ENCODE data around the gene ATAD3A.
A peak's percentile ranks its signal among the peaks of the same experiment; 100 is the strongest.

ATAD3A gene

GRCh38 chr1:1569341-1569740 is 57.4 kb downstream of the ATAD3A start:
- no peak overlapping the region for H3K27ac ChIP-seq (ENCODE audit: low read depth, low read length)
- no peaks in the 10 kb centered on the region for H3K27me3 ChIP-seq (ENCODE audit: control insufficient read depth, low read length)
- no peak overlapping the region for H3K4me3 ChIP-seq (ENCODE audit: low read length)
- no peaks in the 10 kb centered on the region for H3K9me2 ChIP-seq (replicated peaks; ENCODE audit: control insufficient read depth, low read length)
- no peaks in the 10 kb centered on the region for H3K9me3 ChIP-seq (ENCODE audit: control insufficient read depth, insufficient read depth, low read length)
- H3F3A ChIP-seq (ENCODE audit: control insufficient read depth, insufficient read depth): 0 out of 2 replicates have a peak, but pooled peaks cover 3% of the 10 kb centered on the region
- H3K79me2 ChIP-seq (ENCODE audit: control insufficient read depth, low read length): peaks cover 100% of the 10 kb centered on the region
- TF ChIP-seq CTCF (IDR thresholded peaks at IDR 0.05; ENCODE audit: low read depth, low read length, poor library complexity, severe bottlenecking): no peak
- no peak for TF ChIP-seq EZH2phosphoT487 (IDR thresholded peaks at IDR 0.05; ENCODE audit: borderline replicate concordance, low read length)
- H3K4me1 ChIP-seq (ENCODE audit: control insufficient read depth, low read length): peaks cover 12% of the 10 kb centered on the region
- H4K20me1 ChIP-seq (ENCODE audit: control insufficient read depth, insufficient read depth, low read depth, low read length): peaks cover 33% of the 10 kb centered on the region; the same call in 1 of the 2 replicates
- no peak overlapping the region for H3K4me2 ChIP-seq (ENCODE audit: low read length)
- H3K36me3 ChIP-seq (ENCODE audit: control insufficient read depth, low read length): peaks cover 73% of the 10 kb centered on the region

GRCh38 chr1:1573843-1574720 is 62.1 kb downstream of the ATAD3A start:
- Histone ChIP-seq H3K27ac (ENCODE audit: low read depth, low read length) (peak overlapping the region; percentile 46), H3K4me1 (ENCODE audit: control insufficient read depth, low read length) (peaks cover 21% of the 10 kb centered on the region), H3K27me3 (ENCODE audit: control insufficient read depth, low read length) (no peaks in the 10 kb centered on the region), H3K9me3 (ENCODE audit: control insufficient read depth, insufficient read depth, low read length) (no peaks in the 10 kb centered on the region), H3K79me2 (ENCODE audit: control insufficient read depth, low read length) (peaks cover 70% of the 10 kb centered on the region), H3K9me2 (replicated peaks; ENCODE audit: control insufficient read depth, low read length) (no peaks in the 10 kb centered on the region), H4K20me1 (ENCODE audit: control insufficient read depth, insufficient read depth, low read depth, low read length) (peaks cover 18% of the 10 kb centered on the region; the same call in 1 of the 2 replicates), H3K4me3 (ENCODE audit: low read length) (peak overlapping the region; percentile 82), H3K36me3 (ENCODE audit: control insufficient read depth, low read length) (peaks cover 39% of the 10 kb centered on the region), H3F3A (ENCODE audit: control insufficient read depth, insufficient read depth) (0 out of 2 replicates have a peak, but pooled peaks cover 3% of the 10 kb centered on the region), H3K4me2 (ENCODE audit: low read length) (peak overlapping the region; percentile 90)
- TF ChIP-seq EZH2phosphoT487 (IDR thresholded peaks at IDR 0.05; ENCODE audit: borderline replicate concordance, low read length): no peak
- TF ChIP-seq CTCF (IDR thresholded peaks at IDR 0.05; ENCODE audit: low read depth, low read length, poor library complexity, severe bottlenecking): peak; percentile 25

- no peaks in the 10 kb centered on the region for H3K9me2 ChIP-seq (replicated peaks; ENCODE audit: control insufficient read depth, low read length)
- H3K4me1 ChIP-seq (ENCODE audit: control insufficient read depth, low read length): peaks cover 21% of the 10 kb centered on the region
- H3K9me3 ChIP-seq (ENCODE audit: control insufficient read depth, insufficient read depth, low read length): no peaks in the 10 kb centered on the region
Observed at GRCh38 chr1:1574721-1575537, 63.0 kb downstream of the ATAD3A start, which contains the start of gene SSU72. Gene SSU72, minus strand, starts transcription at chr1:1574863. Its CDS starts 306 bp downstream, at chr1:1574557.

More at GRCh38 chr1:1574721-1575537, 63.0 kb downstream of the ATAD3A start, which contains the start of gene SSU72:
- TF ChIP-seq EZH2phosphoT487 (IDR thresholded peaks at IDR 0.05; ENCODE audit: borderline replicate concordance, low read length) (no peak), CTCF (IDR thresholded peaks at IDR 0.05; ENCODE audit: low read depth, low read length, poor library complexity, severe bottlenecking) (no peak)
- peaks cover 10% of the 10 kb centered on the region; the same call in 1 of the 2 replicates for H4K20me1 ChIP-seq (ENCODE audit: control insufficient read depth, insufficient read depth, low read depth, low read length)
- H3K27me3 ChIP-seq (ENCODE audit: control insufficient read depth, low read length): no peaks in the 10 kb centered on the region
- peaks cover 30% of the 10 kb centered on the region for H3K36me3 ChIP-seq (ENCODE audit: control insufficient read depth, low read length)
- H3K4me3 ChIP-seq (ENCODE audit: low read length): peak within 1 kb of the TSS; percentile 82
- peaks cover 61% of the 10 kb centered on the region for H3K79me2 ChIP-seq (ENCODE audit: control insufficient read depth, low read length)
- peak within 1 kb of the TSS; percentile 90 for H3K4me2 ChIP-seq (ENCODE audit: low read length)
- H3F3A ChIP-seq (ENCODE audit: control insufficient read depth, insufficient read depth): 0 out of 2 replicates have a peak, but pooled peaks cover under 1% of the 10 kb centered on the region
- peak within 1 kb of the TSS; percentile 46 for H3K27ac ChIP-seq (ENCODE audit: low read depth, low read length)
